OCI-LY7 (cell line): ENCODE measurements around the gene ITIH4. TPM values are rescaled to one million over a fixed set of nuclear protein-coding genes. Genes with fewer than 3 reads are reported as not detected.

Experiments
- BruUV-seq: library from RNA; stranded (reverse); fragments of 400-500 nt; replicated peaks from 2 replicates; lab custom pipeline; 2021; lab: Mats Ljungman, UMichigan
- CTCF ChIA-PET: fragments of 300-600 bp; sonication (Branson Sonifier 250); formaldehyde crosslinking; loops from one replicate; lab custom pipeline; 2022; ENCODE audit warnings: antibody characterized with exemption; ENCODE audit not compliant: unreplicated experiment; lab: Charles Lee
- POLR2A ChIA-PET: fragments of 300-600 bp; sonication (Branson Sonifier 250); formaldehyde crosslinking; loops from one replicate; lab custom pipeline; 2022; ENCODE audit warnings: antibody characterized with exemption; lab: Charles Lee
- DNase-seq: peaks from one replicate; pipeline ENCODE4 v3.0.0-alpha.2; 2015; ENCODE audit warnings: low spot score
- H2AFZ ChIP-seq: fragments of 200-600 bp; sonication (generic), shearing (Covaris generic); 2 replicates; pipeline ENCODE4 v1.6.1; 2014; ENCODE audit warnings: mild to moderate bottlenecking, antibody characterized with exemption, low read length, moderate library complexity
- H3K27ac ChIP-seq: fragments of 200-600 bp; sonication (generic); 2 replicates; pipeline ENCODE4 v1.5.1; 2014; ENCODE audit warnings: mixed run types, low read depth, mild to moderate bottlenecking, moderate library complexity, low read length, inconsistent platforms; ENCODE audit not compliant: poor library complexity, severe bottlenecking
- H3K36me3 ChIP-seq: fragments of 200-600 bp; sonication (generic); 2 replicates; pipeline ENCODE4 v1.6.1; 2014; ENCODE audit warnings: mild to moderate bottlenecking, antibody characterized with exemption, low read length, moderate library complexity, mixed read lengths; ENCODE audit not compliant: insufficient read depth
- H3K4me1 ChIP-seq: fragments of 200-600 bp; sonication (generic); 2 replicates; pipeline ENCODE4 v1.5.1; 2014; ENCODE audit warnings: mild to moderate bottlenecking, low read length; ENCODE audit not compliant: insufficient read depth, poor library complexity, severe bottlenecking
- H3K4me2 ChIP-seq: fragments of 200-600 bp; sonication (generic); 2 replicates; pipeline ENCODE4 v1.6.1; 2014; ENCODE audit warnings: mild to moderate bottlenecking, low read length
- H3K4me3 ChIP-seq: fragments of 200-600 bp; sonication (generic); 2 replicates; pipeline ENCODE4 v1.5.1; 2014; ENCODE audit warnings: mild to moderate bottlenecking, low read depth, low read length; ENCODE audit not compliant: poor library complexity, severe bottlenecking
- H3K79me2 ChIP-seq: fragments of 200-600 bp; sonication (generic); 2 replicates; pipeline ENCODE4 v1.6.1; 2016; ENCODE audit warnings: low read depth, mild to moderate bottlenecking, low read length, moderate library complexity, mixed read lengths; ENCODE audit not compliant: insufficient read depth
- H3K9me2 ChIP-seq: fragments of 200-600 bp; sonication (generic); 2 replicates; pipeline ENCODE4 v1.6.1; 2016; ENCODE audit warnings: mild to moderate bottlenecking, low read length, mixed read lengths; ENCODE audit not compliant: insufficient read depth
- H3K9me3 ChIP-seq: fragments of 200-600 bp; sonication (generic); 2 replicates; pipeline ENCODE4 v1.6.1; 2014; ENCODE audit warnings: mild to moderate bottlenecking, mixed run types, low read length, mixed read lengths
- H4K20me1 ChIP-seq: fragments of 200-600 bp; sonication (generic); 2 replicates; pipeline ENCODE4 v1.6.1; 2014; ENCODE audit warnings: mild to moderate bottlenecking, antibody characterized with exemption, low read length, moderate library complexity, mixed read lengths; ENCODE audit not compliant: insufficient read depth
- CTCF ChIP-seq: fragments of 200-600 bp; sonication (generic); conservative IDR thresholded peaks from 2 replicates; pipeline ENCODE4 v1.5.1; 2014; ENCODE audit warnings: mild to moderate bottlenecking, antibody characterized with exemption, low read length, moderate library complexity, mixed read lengths
- EZH2phosphoT487 ChIP-seq: fragments of 200-600 bp; sonication (generic); IDR thresholded peaks from 2 replicates; pipeline ENCODE4 v1.6.1; 2018; ENCODE audit warnings: low read depth, borderline replicate concordance, mild to moderate bottlenecking, mixed run types, antibody characterized with exemption, low read length, moderate library complexity, mixed read lengths
- intact Hi-C: fragments of 100-400 bp; cut with micrococcal nuclease; formaldehyde crosslinking; loops from one replicate; pipeline ENCODE4 v1.10.0; 2022; ENCODE audit not compliant: unreplicated experiment
- total RNA-seq, 2 experiments: library from RNA; depleted of rRNA in 1 of 2; stranded (reverse); fragments of >200 nt in 1 of 2; shearing (Covaris generic) in 1 of 2; gene quantifications; 2 replicates each; pipeline ENCODE4 v1.2.3, GENCODE V29; 2014 to 2022

The ITIH4 gene
- total RNA-seq, 2 experiments from 2014 or later = 2.1 to 2.2 TPM

GRCh38 chr3:52810923-52811322 is 19.5 kb downstream of the ITIH4 start:
- Histone ChIP-seq H3K4me2 (no peak overlapping the region), H3K4me1 (no peaks in the 10 kb centered on the region), H3K36me3 (no peaks in the 10 kb centered on the region), H3K4me3 (no peak overlapping the region), H4K20me1 (no peaks in the 10 kb centered on the region), H3K9me3 (no peaks in the 10 kb centered on the region), H3K9me2 (no peaks in the 10 kb centered on the region), H3K27ac (no peak overlapping the region), H2AFZ (no peak overlapping the region), H3K79me2 (no peaks in the 10 kb centered on the region)
- intact Hi-C loops = no loop called here
- TF ChIP-seq CTCF = no peak
- no peak for TF ChIP-seq EZH2phosphoT487
- POLR2A ChIA-PET = no interaction called here
- no TSS peak for BruUV-seq
- CTCF ChIA-PET = no interaction called here
- no peak for DNase-seq

- no peaks in the 10 kb centered on the region for H3K79me2 ChIP-seq
- CTCF ChIA-PET = no interaction called here
- no peak overlapping the region for H3K27ac ChIP-seq
- H3K4me1 ChIP-seq = no peaks in the 10 kb centered on the region
- no peaks in the 10 kb centered on the region for H3K9me2 ChIP-seq
- no peaks in the 10 kb centered on the region for H3K36me3 ChIP-seq
- DNase-seq = no peak
- H3K4me2 ChIP-seq = no peak overlapping the region
- POLR2A ChIA-PET = no interaction called here
- intact Hi-C loops = no loop called here
- no TSS peak for BruUV-seq
- TF ChIP-seq EZH2phosphoT487 = no peak
- TF ChIP-seq CTCF = no peak
- no peak overlapping the region for H2AFZ ChIP-seq
- H4K20me1 ChIP-seq = no peaks in the 10 kb centered on the region
- no peaks in the 10 kb centered on the region for H3K9me3 ChIP-seq
- H3K4me3 ChIP-seq = no peak overlapping the region
These were observed 20.7 kb downstream of the ITIH4 start for GRCh38 chr3:52809662-52810377.

- Histone ChIP-seq H3K79me2 (no peaks in the 10 kb centered on the region), H2AFZ (no peak overlapping the region), H3K27ac (no peak overlapping the region), H4K20me1 (no peaks in the 10 kb centered on the region), H3K4me1 (no peaks in the 10 kb centered on the region), H3K4me3 (no peak overlapping the region), H3K36me3 (no peaks in the 10 kb centered on the region), H3K9me2 (no peaks in the 10 kb centered on the region), H3K4me2 (no peak overlapping the region), H3K9me3 (no peaks in the 10 kb centered on the region)
- intact Hi-C loops = no loop called here
- DNase-seq = no peak
- BruUV-seq = no TSS peak
- TF ChIP-seq CTCF (no peak), EZH2phosphoT487 (no peak)
- CTCF ChIA-PET = no interaction called here
- POLR2A ChIA-PET = interaction anchor here (0.5 kb wide), 1 partner anchor 487 kb away, joined by 3 read pairs; no protein-coding TSS in a partner anchor
These were observed 21.3 kb downstream of the ITIH4 start for GRCh38 chr3:52809149-52809548.
